HG03280 (cell line): ENCODE data around the gene ZFAND3.

Experiments used
- ATAC-seq: cut with Tn5 transposase; IDR thresholded peaks from one replicate; pipeline ENCODE4 v1.9.1; 2021; ENCODE audit warnings: mild to moderate bottlenecking, moderate library complexity; ENCODE audit not compliant: unreplicated experiment

ZFAND3 gene

GRCh38 chr6:37965964-37966676 is 146.6 kb downstream of the ZFAND3 start:
- no peak for ATAC-seq

GRCh38 chr6:37966801-37967200 is 147.3 kb downstream of the ZFAND3 start:
- ATAC-seq: no peak

- ATAC-seq: no peak
Observed at GRCh38 chr6:37967651-37968050, 148.1 kb downstream of the ZFAND3 start.

- ATAC-seq: no peak
Observed at GRCh38 chr6:37971266-37971665, 151.7 kb downstream of the ZFAND3 start.

- ATAC-seq: no peak
Observed at GRCh38 chr6:37971711-37972390, 152.3 kb downstream of the ZFAND3 start.

GRCh38 chr6:37972994-37973757 is 153.6 kb downstream of the ZFAND3 start:
- no peak for ATAC-seq

GRCh38 chr6:37974381-37974780 is 154.9 kb downstream of the ZFAND3 start:
- no peak for ATAC-seq

- ATAC-seq: no peak
Observed at GRCh38 chr6:37974943-37975342, 155.4 kb downstream of the ZFAND3 start.

GRCh38 chr6:37977715-37978114 is 158.2 kb downstream of the ZFAND3 start:
- ATAC-seq: no peak

- no peak for ATAC-seq
Observed at GRCh38 chr6:37979392-37980221, 160.1 kb downstream of the ZFAND3 start.

GRCh38 chr6:37980222-37980595 is 160.7 kb downstream of the ZFAND3 start:
- no peak for ATAC-seq

- ATAC-seq: no peak
Observed at GRCh38 chr6:37981626-37982025, 162.1 kb downstream of the ZFAND3 start.

GRCh38 chr6:37982317-37982716 is 162.8 kb downstream of the ZFAND3 start:
- ATAC-seq: no peak

- no peak for ATAC-seq
Observed at GRCh38 chr6:37983720-37984501, 164.4 kb downstream of the ZFAND3 start.

GRCh38 chr6:37984578-37984977 is 165.1 kb downstream of the ZFAND3 start:
- ATAC-seq: no peak

- no peak for ATAC-seq
Observed at GRCh38 chr6:37985355-37985754, 165.8 kb downstream of the ZFAND3 start.

GRCh38 chr6:37987018-37987417 is 167.5 kb downstream of the ZFAND3 start:
- ATAC-seq: no peak

GRCh38 chr6:37987559-37987958 is 168.0 kb downstream of the ZFAND3 start:
- no peak for ATAC-seq

GRCh38 chr6:37988127-37988526 is 168.6 kb downstream of the ZFAND3 start:
- ATAC-seq: no peak

- no peak for ATAC-seq
Observed at GRCh38 chr6:37988696-37989095, 169.2 kb downstream of the ZFAND3 start.
